Fibroblast of mammary gland (primary cell): Measurements from ENCODE around the gene SRBD1.

Source experiments
- DNase-seq: peaks from one replicate; pipeline ENCODE4 v3.0.0-alpha.2; 2010; ENCODE audit warnings: low read depth
- H3K4me3 ChIP-seq: 2 replicates; pipeline ENCODE4 v1.5.1; 2011; ENCODE audit warnings: low read depth, mild to moderate bottlenecking, low read length, moderate library complexity; ENCODE audit not compliant: control insufficient read depth
- TF ChIP-seq, protein P1 (sequence below): conservative IDR thresholded peaks from 2 replicates; pipeline ENCODE4 v1.5.1; 2011; ENCODE audit warnings: low read depth, low read length, inconsistent platforms; ENCODE audit not compliant: control insufficient read depth, insufficient read depth

Gene SRBD1

DNA sequence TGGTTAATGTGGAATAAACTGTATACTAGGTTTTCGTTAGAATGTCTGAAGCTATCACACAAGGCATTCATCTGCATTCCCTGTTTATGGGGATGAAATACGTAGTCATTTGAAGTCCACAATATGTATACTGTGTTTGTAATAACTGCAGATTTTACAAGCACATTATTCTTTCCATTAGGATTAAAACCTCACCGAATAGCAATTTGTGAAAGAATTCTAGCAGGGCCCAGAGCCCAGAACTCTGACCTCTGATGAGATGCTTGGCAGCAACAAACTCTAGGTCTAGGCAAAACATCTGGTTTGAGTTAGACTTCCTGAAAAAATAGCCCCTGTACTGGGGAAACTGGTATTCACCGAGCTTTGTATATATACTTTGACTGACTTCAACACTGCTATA is 158.2 kb downstream of the SRBD1 start:
- peak; percentile 92 for DNase-seq
- H3K4me3 ChIP-seq = no peak overlapping the region
- TF ChIP-seq, protein P1, sequence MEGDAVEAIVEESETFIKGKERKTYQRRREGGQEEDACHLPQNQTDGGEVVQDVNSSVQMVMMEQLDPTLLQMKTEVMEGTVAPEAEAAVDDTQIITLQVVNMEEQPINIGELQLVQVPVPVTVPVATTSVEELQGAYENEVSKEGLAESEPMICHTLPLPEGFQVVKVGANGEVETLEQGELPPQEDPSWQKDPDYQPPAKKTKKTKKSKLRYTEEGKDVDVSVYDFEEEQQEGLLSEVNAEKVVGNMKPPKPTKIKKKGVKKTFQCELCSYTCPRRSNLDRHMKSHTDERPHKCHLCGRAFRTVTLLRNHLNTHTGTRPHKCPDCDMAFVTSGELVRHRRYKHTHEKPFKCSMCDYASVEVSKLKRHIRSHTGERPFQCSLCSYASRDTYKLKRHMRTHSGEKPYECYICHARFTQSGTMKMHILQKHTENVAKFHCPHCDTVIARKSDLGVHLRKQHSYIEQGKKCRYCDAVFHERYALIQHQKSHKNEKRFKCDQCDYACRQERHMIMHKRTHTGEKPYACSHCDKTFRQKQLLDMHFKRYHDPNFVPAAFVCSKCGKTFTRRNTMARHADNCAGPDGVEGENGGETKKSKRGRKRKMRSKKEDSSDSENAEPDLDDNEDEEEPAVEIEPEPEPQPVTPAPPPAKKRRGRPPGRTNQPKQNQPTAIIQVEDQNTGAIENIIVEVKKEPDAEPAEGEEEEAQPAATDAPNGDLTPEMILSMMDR = no peak

DNA sequence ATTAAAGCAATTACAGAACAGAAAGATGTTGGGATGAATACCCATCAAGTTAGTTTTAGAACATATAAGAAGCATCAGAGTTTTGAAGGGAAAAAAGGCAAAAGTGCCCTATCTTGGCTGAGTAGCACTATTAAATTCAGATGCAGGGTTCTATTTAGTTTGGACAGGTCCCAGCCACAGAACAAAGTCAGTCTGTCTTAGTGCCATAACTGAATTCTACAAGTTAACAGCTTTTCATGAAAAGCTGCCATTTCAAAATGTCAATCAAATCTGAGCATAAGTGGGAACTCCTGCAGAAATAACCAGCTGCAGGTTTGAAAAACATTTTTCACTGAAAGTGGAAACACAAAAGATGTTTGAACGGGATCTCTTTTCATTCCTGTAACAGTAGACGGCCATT is 160.4 kb downstream of the SRBD1 start:
- DNase-seq = no peak
- TF ChIP-seq, protein P1 = no peak
- no peak overlapping the region for H3K4me3 ChIP-seq

DNA sequence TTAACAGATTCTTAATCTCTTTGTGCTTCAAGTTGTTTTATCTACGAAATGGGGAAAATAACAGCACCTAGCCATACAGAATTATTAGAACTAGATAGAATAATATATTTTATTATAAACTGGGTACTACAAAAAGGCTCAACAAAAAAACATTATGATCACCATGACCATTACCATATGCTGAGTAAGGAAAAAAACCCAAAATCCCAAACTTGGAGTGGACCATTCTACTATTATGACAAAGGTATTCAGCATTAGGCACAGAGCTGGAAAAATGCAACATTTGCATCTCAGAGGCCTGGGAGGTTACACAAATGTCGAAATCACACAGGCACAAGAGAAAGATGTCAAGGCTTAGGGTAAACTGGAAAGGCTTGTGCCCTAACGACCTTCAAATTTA is 162.8 kb downstream of the SRBD1 start:
- no peak for DNase-seq
- no peak overlapping the region for H3K4me3 ChIP-seq
- TF ChIP-seq, protein P1 = no peak

DNA sequence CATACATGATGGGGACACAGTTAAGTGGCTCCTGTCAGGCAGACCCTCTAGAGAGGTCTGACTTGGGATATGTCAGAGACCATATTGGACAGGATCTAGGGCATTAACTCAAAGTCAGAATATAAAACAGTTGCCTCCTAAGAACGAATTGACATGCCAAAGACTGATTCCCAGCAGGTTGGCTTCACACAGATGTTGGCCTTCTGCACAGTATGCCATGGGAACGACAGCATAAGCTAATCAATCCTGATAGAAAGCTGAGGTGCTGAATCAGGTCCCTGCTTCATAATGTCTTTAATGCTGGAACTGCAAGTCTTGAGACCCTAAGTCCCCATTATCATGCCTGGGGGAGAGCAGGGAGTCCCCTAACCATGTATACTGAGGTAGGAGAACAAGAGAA is 165.1 kb downstream of the SRBD1 start:
- DNase-seq = no peak
- no peak overlapping the region for H3K4me3 ChIP-seq
- TF ChIP-seq, protein P1 = no peak

DNA sequence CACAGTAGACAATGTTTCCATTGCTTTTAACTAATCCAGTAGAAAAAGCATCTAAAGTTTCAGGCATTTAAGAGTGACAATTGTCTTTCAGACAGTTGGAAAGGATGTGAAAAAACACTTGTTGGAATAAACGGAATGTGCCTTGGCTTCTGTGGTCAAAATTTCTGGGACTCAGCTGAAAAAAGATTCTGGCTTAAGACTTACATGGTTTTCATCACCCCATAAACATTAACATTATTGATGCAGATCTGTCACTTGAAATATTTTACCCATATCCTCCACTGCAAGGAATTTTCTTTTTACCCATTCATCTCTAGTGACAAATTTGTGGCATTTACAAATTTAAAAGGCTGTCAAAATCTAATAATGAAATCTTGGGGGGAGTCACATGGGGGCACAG is 166.0 kb downstream of the SRBD1 start:
- H3K4me3 ChIP-seq = no peak overlapping the region
- DNase-seq = no peak
- TF ChIP-seq, protein P1 = no peak

DNA sequence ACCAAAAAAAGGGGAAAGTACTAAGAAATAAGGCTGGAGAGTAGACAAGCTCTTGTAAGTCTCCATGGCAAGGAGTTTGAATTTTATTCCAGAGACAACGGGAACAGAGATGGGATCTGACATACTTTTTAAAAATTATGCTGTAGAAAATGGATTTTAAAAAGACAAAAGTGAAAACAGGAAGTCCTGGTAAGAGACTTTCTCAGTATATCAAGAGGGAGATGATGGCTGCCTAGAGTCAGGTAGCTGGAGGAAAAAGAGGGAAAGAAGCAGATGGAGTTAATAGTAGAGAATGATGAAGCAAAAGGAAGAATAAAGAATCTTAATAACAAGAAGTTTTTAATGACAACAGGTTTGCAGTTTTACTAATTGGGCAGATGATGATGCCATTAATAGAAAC is 168.1 kb downstream of the SRBD1 start:
- DNase-seq = no peak
- TF ChIP-seq, protein P1 = no peak
- H3K4me3 ChIP-seq = no peak overlapping the region

DNA sequence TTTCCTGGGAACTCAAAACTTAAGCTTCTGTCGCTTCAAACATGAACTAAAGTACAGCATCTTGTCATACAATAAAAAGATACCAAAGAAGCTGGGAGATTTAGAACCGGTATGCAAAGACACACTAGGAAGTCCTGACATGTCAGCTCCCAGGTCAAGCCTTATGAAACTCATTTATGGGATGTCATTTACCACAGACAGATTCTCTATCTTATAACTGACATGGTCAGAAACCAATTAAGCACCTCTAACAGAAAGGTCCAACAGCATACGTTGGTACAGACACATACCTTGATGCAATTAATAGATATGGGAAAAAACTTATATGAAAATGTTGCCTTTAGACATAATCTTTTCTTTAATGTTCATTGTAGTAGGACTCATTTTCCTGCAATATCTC is 169.0 kb downstream of the SRBD1 start:
- no peak for DNase-seq
- TF ChIP-seq, protein P1 = no peak
- H3K4me3 ChIP-seq = no peak overlapping the region
